HG02642 (cell line): ENCODE data around the gene PRUNE2.

ENCODE experiments used
- ATAC-seq: cut with Tn5 transposase; IDR thresholded peaks from one replicate; pipeline ENCODE4 v1.9.1; 2021; ENCODE audit warnings: mild to moderate bottlenecking; ENCODE audit not compliant: unreplicated experiment, poor library complexity

The PRUNE2 gene

GRCh38 chr9:76592091-76592973, 313.6 kb downstream of the PRUNE2 start:
- ATAC-seq, result no peak

GRCh38 chr9:76591256-76591950, 314.5 kb downstream of the PRUNE2 start:
- ATAC-seq, result no peak

GRCh38 chr9:76588316-76588715, 317.6 kb downstream of the PRUNE2 start:
- ATAC-seq, result no peak

GRCh38 chr9:76586390-76587314, 319.3 kb downstream of the PRUNE2 start:
- ATAC-seq, result no peak

GRCh38 chr9:76585487-76586389, 320.2 kb downstream of the PRUNE2 start:
- ATAC-seq, result no peak

GRCh38 chr9:76583256-76583655, 322.7 kb downstream of the PRUNE2 start:
- ATAC-seq, result no peak

GRCh38 chr9:76581731-76582130, 324.2 kb downstream of the PRUNE2 start:
- no peak for ATAC-seq

- ATAC-seq, result no peak
These were observed 325.1 kb downstream of the PRUNE2 start for GRCh38 chr9:76580820-76581219.

- ATAC-seq, result no peak
These were observed 325.7 kb downstream of the PRUNE2 start for GRCh38 chr9:76580188-76580587.

- ATAC-seq, result peak; percentile 89
These were observed 329.6 kb downstream of the PRUNE2 start for GRCh38 chr9:76576344-76576743.

- no peak for ATAC-seq
These were observed 330.2 kb downstream of the PRUNE2 start for GRCh38 chr9:76575761-76576160.

- no peak for ATAC-seq
These were observed 331.8 kb downstream of the PRUNE2 start for GRCh38 chr9:76573905-76574760.

GRCh38 chr9:76573408-76573807, 332.5 kb downstream of the PRUNE2 start:
- no peak for ATAC-seq

GRCh38 chr9:76572151-76572550, 333.8 kb downstream of the PRUNE2 start:
- ATAC-seq, result no peak

GRCh38 chr9:76571743-76572146, 334.2 kb downstream of the PRUNE2 start:
- no peak for ATAC-seq

GRCh38 chr9:76571288-76571687, 334.6 kb downstream of the PRUNE2 start:
- peak; percentile 85 for ATAC-seq

- ATAC-seq, result no peak
These were observed 335.1 kb downstream of the PRUNE2 start for GRCh38 chr9:76570826-76571225.

GRCh38 chr9:76567086-76567485, 338.8 kb downstream of the PRUNE2 start:
- ATAC-seq, result no peak

GRCh38 chr9:76564297-76564696, 341.6 kb downstream of the PRUNE2 start:
- ATAC-seq, result no peak
